HepG2 (cell line): ENCODE data around the gene IGF2BP1. TPM values are rescaled to one million over a fixed set of nuclear protein-coding genes. Genes with fewer than 3 reads are reported as not detected.

ENCODE experiments used
- ADNP ChIP-seq: sonication (generic); formaldehyde crosslinking; IDR thresholded peaks from 2 replicates; pipeline ENCODE4 v1.4.0; 2020; ENCODE audit warnings: missing genetic modification reagents
- AHR ChIP-seq: IDR thresholded peaks from 2 replicates; pipeline ENCODE4 v1.6.1; 2018; ENCODE audit warnings: missing genetic modification reagents, missing compliant biosample characterization
- ARID4A ChIP-seq: sonication (generic); formaldehyde crosslinking; IDR thresholded peaks from 2 replicates; pipeline ENCODE4 v1.5.0; 2020; ENCODE audit warnings: mild to moderate bottlenecking, missing genetic modification reagents, borderline replicate concordance
- ASH2L ChIP-seq: fragments of 300-600, 200-600 bp; sonication (generic); IDR thresholded peaks from 2 replicates; pipeline ENCODE4 v1.7.0; 2017; ENCODE audit warnings: low read depth, mild to moderate bottlenecking, moderate library complexity, mixed read lengths, low read length; ENCODE audit not compliant: insufficient read length
- DMTF1 ChIP-seq: sonication (generic); formaldehyde crosslinking; IDR thresholded peaks from 2 replicates; pipeline ENCODE4 v1.4.0; 2020; ENCODE audit warnings: mild to moderate bottlenecking, missing genetic modification reagents
- HHEX ChIP-seq: IDR thresholded peaks from 2 replicates; pipeline ENCODE4 v1.6.1; 2016; ENCODE audit warnings: control low read depth
- HOXA5 ChIP-seq: sonication (generic); formaldehyde crosslinking; IDR thresholded peaks from 2 replicates; pipeline ENCODE4 v1.4.0; 2020; ENCODE audit warnings: missing genetic modification reagents
- MTA1 ChIP-seq: sonication (generic); formaldehyde crosslinking; IDR thresholded peaks from 2 replicates; pipeline ENCODE4 v1.4.0; 2020; ENCODE audit warnings: missing genetic modification reagents, mild to moderate bottlenecking, borderline replicate concordance
- NR2C2 ChIP-seq: sonication (generic); formaldehyde crosslinking; IDR thresholded peaks from 2 replicates; pipeline ENCODE4 v1.4.0; 2020; ENCODE audit warnings: missing genetic modification reagents, mild to moderate bottlenecking, moderate library complexity, borderline replicate concordance
- PHF21A ChIP-seq: sonication (generic); formaldehyde crosslinking; IDR thresholded peaks from 2 replicates; pipeline ENCODE4 v1.5.0; 2020; ENCODE audit warnings: mild to moderate bottlenecking, missing genetic modification reagents
- POGK ChIP-seq: sonication (generic); formaldehyde crosslinking; conservative IDR thresholded peaks from 2 replicates; pipeline ENCODE4 v1.8.0; 2022; ENCODE audit warnings: mild to moderate bottlenecking, moderate library complexity, missing genetic modification reagents
- RARG ChIP-seq: sonication (generic); formaldehyde crosslinking; IDR thresholded peaks from 2 replicates; pipeline ENCODE4 v1.4.0; 2020; ENCODE audit warnings: low read depth, mild to moderate bottlenecking, missing genetic modification reagents
- RFX3 ChIP-seq: IDR thresholded peaks from 2 replicates; pipeline ENCODE4 v1.6.1; 2016; ENCODE audit warnings: missing biosample characterization, missing genetic modification reagents
- SKI ChIP-seq: fragments of 450-650 bp; IDR thresholded peaks from one replicate; pipeline ENCODE4 v1.6.1; 2018; ENCODE audit warnings: mild to moderate bottlenecking; ENCODE audit not compliant: partially characterized antibody
- ZFP90 ChIP-seq: sonication (generic); formaldehyde crosslinking; IDR thresholded peaks from 2 replicates; pipeline ENCODE4 v1.8.0; 2022; ENCODE audit warnings: missing genetic modification reagents, mild to moderate bottlenecking, inconsistent platforms, borderline replicate concordance
- ZNF441 ChIP-seq: sonication (generic); formaldehyde crosslinking; IDR thresholded peaks from 2 replicates; pipeline ENCODE4 v1.7.0; 2021; ENCODE audit warnings: missing genetic modification reagents, borderline replicate concordance
- ZNF577 ChIP-seq: sonication (generic); formaldehyde crosslinking; IDR thresholded peaks from 2 replicates; pipeline ENCODE4 v1.4.0; 2020; ENCODE audit warnings: mild to moderate bottlenecking, low read depth, missing genetic modification reagents, borderline replicate concordance
- ZNF589 ChIP-seq: sonication (generic); formaldehyde crosslinking; conservative IDR thresholded peaks from 2 replicates; pipeline ENCODE4 v1.8.0; 2022; ENCODE audit warnings: mild to moderate bottlenecking, moderate library complexity, missing genetic modification reagents
- ZNF740 ChIP-seq: sonication (generic); formaldehyde crosslinking; IDR thresholded peaks from 2 replicates; pipeline ENCODE4 v1.4.0; 2020; ENCODE audit warnings: missing genetic modification reagents
- polyA plus RNA-seq, 8 experiments: library from polyadenylated mRNA; depleted of rRNA in 3 of 8; stranded (reverse) in 7 of 8; unstranded in 1 of 8; fragments of >200 nt; fragmentation: Illumina TruSeq in 4 of 8; extraction: Trizol in 4 of 8; gene quantifications; 2 replicates each; pipeline versions ENCODE4 v1.2.1 to v1.2.3, GENCODE V29; 2011 to 2016; ENCODE audit warnings: low read depth in 4 of 8, missing spikeins in 1 of 8, mixed read lengths in 1 of 8; ENCODE audit not compliant: insufficient read depth in 1 of 8
- total RNA-seq, 5 experiments: library from RNA; depleted of rRNA; stranded (reverse); fragments of >200 nt; fragmentation: Illumina TruSeq; extraction: Trizol; gene quantifications; 2 replicates each; pipeline ENCODE4 v1.2.3, GENCODE V29; 2016; ENCODE audit warnings: low read depth in 1 of 5

Gene IGF2BP1
- total and polyA plus RNA-seq, 2 of the 13 experiments (the other 11 are each of a cell fraction or from before 2014, with no cell fraction given): 29.7 to 75.1 TPM

GRCh38 chr17:49031965-49032928, 35.1 kb downstream of the IGF2BP1 start (continued):
- TF ChIP-seq ASH2L (peak; percentile 49), HHEX (CRISPR knock-in tag) (no peak), SKI (no peak), ZFP90 (CRISPR knock-in tag) (no peak), NR2C2 (CRISPR knock-in tag) (no peak), RARG (CRISPR knock-in tag) (no peak), AHR (CRISPR knock-in tag) (no peak), PHF21A (CRISPR knock-in tag) (no peak; the same call in 1 of the 2 replicates), DMTF1 (CRISPR knock-in tag) (no peak), RFX3 (CRISPR knock-in tag) (no peak), MTA1 (CRISPR knock-in tag) (no peak), ZNF577 (no peak), POGK (no peak), ZNF740 (no peak), ZNF589 (CRISPR knock-in tag) (no peak), ZNF441 (CRISPR knock-in tag) (no peak), ARID4A (CRISPR knock-in tag) (peak; percentile 60), ADNP (no peak), HOXA5 (CRISPR knock-in tag) (no peak)
